LNCAP (cell line): ENCODE results near the gene PALD1.

ENCODE experiments used
- TF ChIP-seq, protein P1 (sequence below): fragments of 450-650 bp; IDR thresholded peaks from 2 replicates; pipeline ENCODE4 v1.5.1; 2017; ENCODE audit warnings: mild to moderate bottlenecking

Gene PALD1

DNA sequence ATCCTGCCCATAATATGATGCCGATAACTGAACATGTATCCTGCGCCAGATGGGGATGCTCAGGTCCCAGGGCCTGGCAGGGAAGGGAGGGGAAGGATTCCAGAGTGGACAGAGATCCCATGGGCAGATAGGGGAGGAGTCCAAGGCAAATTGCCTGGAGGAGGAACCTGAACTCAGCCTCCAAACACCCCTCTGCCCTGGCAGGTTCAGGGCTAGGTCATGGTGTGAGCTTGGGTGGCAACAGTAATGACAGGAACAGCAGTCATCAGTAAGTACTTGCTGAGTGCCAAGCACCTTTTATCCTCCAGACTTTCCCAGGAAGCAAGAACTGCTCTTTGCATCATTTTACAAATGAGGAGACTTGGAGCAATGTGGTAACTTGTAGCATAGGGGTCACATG is 3.8 kb upstream of the PALD1 start:
- TF ChIP-seq, protein P1, sequence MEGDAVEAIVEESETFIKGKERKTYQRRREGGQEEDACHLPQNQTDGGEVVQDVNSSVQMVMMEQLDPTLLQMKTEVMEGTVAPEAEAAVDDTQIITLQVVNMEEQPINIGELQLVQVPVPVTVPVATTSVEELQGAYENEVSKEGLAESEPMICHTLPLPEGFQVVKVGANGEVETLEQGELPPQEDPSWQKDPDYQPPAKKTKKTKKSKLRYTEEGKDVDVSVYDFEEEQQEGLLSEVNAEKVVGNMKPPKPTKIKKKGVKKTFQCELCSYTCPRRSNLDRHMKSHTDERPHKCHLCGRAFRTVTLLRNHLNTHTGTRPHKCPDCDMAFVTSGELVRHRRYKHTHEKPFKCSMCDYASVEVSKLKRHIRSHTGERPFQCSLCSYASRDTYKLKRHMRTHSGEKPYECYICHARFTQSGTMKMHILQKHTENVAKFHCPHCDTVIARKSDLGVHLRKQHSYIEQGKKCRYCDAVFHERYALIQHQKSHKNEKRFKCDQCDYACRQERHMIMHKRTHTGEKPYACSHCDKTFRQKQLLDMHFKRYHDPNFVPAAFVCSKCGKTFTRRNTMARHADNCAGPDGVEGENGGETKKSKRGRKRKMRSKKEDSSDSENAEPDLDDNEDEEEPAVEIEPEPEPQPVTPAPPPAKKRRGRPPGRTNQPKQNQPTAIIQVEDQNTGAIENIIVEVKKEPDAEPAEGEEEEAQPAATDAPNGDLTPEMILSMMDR, result no peak

DNA sequence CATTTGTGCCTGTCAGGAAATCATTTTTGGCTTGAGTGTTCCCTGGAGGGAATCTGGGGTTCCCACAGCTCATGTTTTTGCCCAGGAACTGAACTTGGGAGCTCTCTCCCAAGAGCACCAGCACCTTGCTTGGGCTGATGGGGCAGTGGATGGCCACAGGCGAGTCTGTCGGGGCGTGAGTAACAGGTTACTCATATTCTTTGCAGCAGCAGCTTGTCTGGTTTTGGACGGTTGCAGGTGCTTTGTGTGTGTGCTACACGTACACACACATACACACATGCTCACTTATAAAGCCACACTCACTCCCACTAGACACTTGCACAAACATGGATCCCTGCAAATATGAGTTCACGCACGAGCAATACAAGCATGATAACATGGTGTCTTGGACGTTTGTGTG is 2.9 kb upstream of the PALD1 start:
- TF ChIP-seq, protein P1, result no peak

DNA sequence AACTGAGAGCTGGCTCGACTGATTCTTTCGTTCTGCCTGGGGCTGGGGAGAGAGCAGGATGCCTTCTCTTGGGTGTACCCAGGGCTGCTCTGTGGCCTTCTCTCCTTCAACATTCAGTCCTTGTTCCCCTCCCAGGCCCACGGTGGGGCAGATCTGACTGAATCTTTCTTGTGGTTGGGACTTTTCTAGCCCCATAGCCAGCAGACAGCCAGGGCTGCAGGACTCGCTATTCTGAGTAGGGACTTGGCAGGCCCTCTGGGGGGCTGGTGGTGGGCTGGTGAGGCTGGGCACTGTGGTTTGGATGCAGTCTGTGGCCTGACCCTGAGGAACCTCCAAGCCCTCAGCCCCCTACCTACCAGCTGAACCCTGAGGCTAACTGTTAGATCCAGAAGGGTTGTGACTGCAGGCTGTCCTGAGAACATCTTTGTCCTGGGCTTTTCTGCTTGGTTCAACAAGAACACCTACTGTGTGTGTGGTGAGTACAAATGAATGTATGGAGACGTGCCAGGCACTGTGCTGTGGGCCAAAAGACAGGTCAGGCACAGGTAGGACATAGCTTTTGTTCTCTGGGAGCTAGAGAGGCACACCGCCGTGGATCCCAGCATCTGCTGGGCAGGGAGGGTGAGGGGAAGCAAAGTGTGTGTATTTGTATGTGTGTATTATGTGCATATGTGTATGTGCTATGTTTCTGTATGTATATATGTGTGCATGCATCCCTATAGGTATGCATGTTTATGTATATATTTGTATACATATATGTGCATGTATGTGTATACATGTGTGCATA is 2.1 kb upstream of the PALD1 start:
- TF ChIP-seq, protein P1, result no peak

DNA sequence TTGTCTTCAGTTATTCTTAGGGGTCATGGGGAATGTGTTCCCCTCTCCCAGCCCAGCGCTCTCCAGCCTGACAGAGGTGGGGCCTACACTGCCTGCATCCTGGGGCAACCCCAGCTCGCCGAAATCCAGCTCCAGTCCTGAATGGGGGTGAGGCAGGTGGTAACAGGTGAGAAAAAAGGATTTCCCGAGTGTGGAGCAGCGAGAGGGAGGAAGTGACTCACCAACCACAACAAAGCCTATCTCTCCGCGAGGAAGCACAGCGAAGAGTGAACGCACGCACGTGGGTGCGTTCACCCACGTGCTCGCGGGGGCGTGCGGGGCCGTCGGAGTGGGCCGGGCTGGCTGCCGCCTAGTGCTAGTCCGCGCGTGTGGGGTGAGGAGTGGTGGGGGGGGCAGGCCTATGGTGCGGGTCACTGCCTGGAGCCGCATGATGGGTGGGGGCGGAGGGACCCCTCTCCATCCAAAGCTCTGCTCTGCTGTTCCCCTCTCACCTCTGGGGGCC is 855 bp upstream of the PALD1 start:
- TF ChIP-seq, protein P1, result no peak

DNA sequence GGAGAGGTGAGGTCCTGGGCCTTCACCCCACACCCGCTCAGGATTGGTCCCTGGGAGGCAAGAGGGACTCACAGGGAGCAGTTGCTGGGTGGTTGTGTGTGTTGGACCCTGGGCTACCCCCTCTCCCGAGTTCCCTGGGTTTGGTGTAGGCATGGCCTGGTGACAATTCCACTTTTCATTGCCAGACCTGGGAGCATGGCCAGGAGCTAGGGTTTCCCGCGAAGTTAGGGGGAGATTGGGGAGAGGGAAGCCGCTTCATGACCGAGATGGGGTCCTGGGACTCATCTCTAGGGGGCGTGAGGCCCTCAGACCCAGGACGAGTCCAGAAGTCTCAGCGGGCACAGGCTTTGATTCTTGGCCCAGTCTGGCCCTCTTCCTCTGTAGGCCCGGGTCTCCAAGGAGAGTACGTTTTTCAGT is 606 bp downstream of the PALD1 start:
- TF ChIP-seq, protein P1, result no peak

DNA sequence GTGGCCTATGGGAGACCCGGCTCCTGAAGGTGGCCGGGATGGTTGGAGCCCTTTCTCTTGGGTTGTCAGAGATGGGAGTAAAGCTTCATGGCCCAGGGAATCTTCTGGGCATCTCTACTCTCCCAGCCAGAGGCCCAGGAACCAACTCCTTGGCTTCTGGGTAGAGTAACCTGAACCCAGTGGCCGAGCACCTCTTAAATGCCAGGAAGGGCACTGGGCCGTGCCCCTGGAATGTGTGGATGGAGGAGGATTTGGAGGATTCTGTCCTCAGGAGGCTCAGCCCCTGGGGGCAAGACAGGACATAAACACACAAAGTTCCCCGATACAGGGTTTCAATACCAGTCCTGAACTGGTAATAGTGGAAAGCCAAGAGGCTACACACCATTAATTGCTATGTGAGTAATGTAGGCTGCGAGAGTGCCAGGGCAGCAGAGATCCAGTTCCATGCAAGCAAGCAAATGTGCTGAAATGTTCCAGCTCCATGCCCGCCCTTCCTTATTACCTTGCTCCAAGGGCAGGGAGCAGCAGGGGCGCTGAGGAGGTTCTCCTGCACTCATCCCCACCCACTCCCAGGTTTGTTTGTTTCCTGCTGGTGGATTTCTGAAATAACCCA is 1.2 kb downstream of the PALD1 start:
- TF ChIP-seq, protein P1, result no peak

DNA sequence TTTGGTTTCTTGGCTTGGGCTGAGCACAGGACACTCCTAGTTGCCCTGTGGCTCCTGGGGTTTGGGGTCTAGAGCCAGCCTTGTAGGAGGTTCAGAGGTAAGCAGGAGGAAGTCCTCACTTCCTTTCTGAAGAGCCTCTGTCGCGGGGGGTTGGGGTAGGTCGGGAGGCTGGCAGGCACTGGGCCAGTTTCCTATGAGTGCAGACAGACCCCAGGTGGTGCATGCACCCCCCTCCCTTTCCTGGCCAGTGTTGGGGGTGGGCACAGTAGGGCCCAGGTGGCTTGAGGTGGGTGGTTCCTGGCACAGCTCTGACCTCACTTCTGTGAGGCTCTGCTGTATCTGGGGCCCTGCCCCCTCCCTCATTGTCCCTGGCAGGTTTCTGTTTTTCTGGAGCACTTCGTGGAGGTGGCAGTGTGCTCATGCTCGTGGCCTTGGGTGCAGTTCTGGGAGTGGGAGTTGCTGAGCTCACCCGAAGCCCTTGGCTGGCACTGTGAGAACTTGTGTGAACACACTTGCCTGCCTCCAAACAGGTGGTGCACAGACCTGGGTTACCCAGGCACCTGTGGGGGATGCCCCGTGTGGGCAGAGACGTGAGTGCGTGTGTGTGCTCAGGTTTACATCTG is 1.8 kb downstream of the PALD1 start:
- TF ChIP-seq, protein P1, result no peak
